ENCODE results near the gene LONP1. TPM values are rescaled to one million over a fixed set of nuclear protein-coding genes. Genes with fewer than 3 reads are reported as not detected.
A peak's percentile ranks its signal among the peaks of the same experiment; 100 is the strongest.

The LONP1 gene
- polyA plus RNA-seq, 1 donor from 2014 or later = 43.1 TPM

GRCh38 chr19:5691822-5692722, 27.9 kb downstream of the LONP1 start:
- H3K36me3 ChIP-seq (ENCODE audit: insufficient read depth, low read length) = no peaks in the 10 kb centered on the region
- H3F3A ChIP-seq (ENCODE audit: insufficient read depth, low read length, poor library complexity, severe bottlenecking) = no peaks in the 10 kb centered on the region
- peaks cover 15% of the 10 kb centered on the region for H3K79me2 ChIP-seq (replicated peaks; ENCODE audit: insufficient read depth, low read length)
- no peak overlapping the region for H3K27ac ChIP-seq (ENCODE audit: low read length)
- peaks cover 11% of the 10 kb centered on the region for H4K20me1 ChIP-seq (ENCODE audit: insufficient read depth)
- H3K4me2 ChIP-seq (ENCODE audit: low read length) = no peak overlapping the region
- peak overlapping the region; percentile 87 for H3K4me3 ChIP-seq (ENCODE audit: low read length)
- no peak overlapping the region for H3K9ac ChIP-seq (ENCODE audit: low read length)
- H3K27me3 ChIP-seq (ENCODE audit: insufficient read depth, low read depth, low read length) = no peaks in the 10 kb centered on the region
- H3K9me3 ChIP-seq (ENCODE audit: low read length) = no peaks in the 10 kb centered on the region
- no peaks in the 10 kb centered on the region for H3K9me2 ChIP-seq (ENCODE audit: insufficient read depth, low read length)
- H2AFZ ChIP-seq (ENCODE audit: low read depth, low read length) = no peak overlapping the region
- TF ChIP-seq POLR2AphosphoS5 (IDR thresholded peaks at IDR 0.05) = peak; percentile 24
- TF ChIP-seq RAD21 (conservative IDR thresholded peaks at IDR 0.05) = no peak

DNA sequence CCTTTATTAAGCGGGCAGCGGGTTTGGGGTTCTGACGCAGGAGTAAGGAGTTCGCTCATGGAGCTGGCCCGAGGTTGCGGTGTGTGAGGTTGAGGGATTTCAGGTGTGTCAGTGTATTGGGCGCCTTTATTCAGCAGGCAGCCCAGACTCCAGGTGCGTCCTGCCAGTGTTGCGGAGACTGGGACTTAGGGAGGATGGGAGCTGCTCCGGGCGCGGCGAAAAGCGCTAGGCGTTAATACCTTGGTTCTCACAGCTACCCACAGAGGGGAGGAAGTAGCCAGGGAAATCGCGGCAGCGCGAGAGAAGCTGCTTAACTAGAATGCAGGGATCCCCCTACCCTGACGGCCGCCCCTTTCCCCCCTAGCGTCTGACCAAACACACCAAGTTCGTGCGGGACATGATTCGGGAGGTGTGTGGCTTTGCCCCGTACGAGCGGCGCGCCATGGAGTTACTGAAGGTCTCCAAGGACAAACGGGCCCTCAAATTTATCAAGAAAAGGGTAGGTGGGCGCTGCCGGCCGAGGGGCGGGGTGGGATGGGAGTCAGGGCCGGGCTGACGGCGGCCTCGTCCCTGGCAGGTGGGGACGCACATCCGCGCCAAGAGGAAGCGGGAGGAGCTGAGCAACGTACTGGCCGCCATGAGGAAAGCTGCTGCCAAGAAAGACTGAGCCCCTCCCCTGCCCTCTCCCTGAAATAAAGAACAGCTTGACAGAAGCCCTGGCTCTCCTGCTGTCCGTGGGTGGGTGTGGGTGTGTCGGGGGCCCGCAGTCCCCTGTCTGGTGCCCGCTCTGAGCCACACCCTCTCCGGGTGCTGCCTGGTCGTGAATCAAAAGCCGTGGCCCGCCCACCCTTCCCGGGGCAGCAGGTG, 28.8 kb downstream of the LONP1 start:
- H3K9me2 ChIP-seq (ENCODE audit: insufficient read depth, low read length) = no peaks in the 10 kb centered on the region
- H3F3A ChIP-seq (ENCODE audit: insufficient read depth, low read length, poor library complexity, severe bottlenecking) = no peaks in the 10 kb centered on the region
- H3K4me3 ChIP-seq (ENCODE audit: low read length) = peak overlapping the region; percentile 87
- peak overlapping the region; percentile 89 for H3K27ac ChIP-seq (ENCODE audit: low read length)
- TF ChIP-seq REST (IDR thresholded peaks at IDR 0.05; ENCODE audit: borderline replicate concordance) = no peak
- no peak for TF ChIP-seq POLR2AphosphoS5 (IDR thresholded peaks at IDR 0.05)
- TF ChIP-seq TAF1 (IDR thresholded peaks at IDR 0.05; ENCODE audit: low read depth) = no peak
- no peak for TF ChIP-seq CTCF (IDR thresholded peaks at IDR 0.05; ENCODE audit: poor library complexity, severe bottlenecking)
- TF ChIP-seq MXI1 (conservative IDR thresholded peaks at IDR 0.05; ENCODE audit: poor library complexity, severe bottlenecking) = no peak
- no peaks in the 10 kb centered on the region for H3K36me3 ChIP-seq (ENCODE audit: insufficient read depth, low read length)
- peak overlapping the region; percentile 86 for H3K4me2 ChIP-seq (ENCODE audit: low read length)
- H2AFZ ChIP-seq (ENCODE audit: low read depth, low read length) = no peak overlapping the region
- H3K9me3 ChIP-seq (ENCODE audit: low read length) = no peaks in the 10 kb centered on the region
- no peaks in the 10 kb centered on the region for H3K27me3 ChIP-seq (ENCODE audit: insufficient read depth, low read depth, low read length)
- peak overlapping the region; percentile 87 for H3K9ac ChIP-seq (ENCODE audit: low read length)
- H3K79me2 ChIP-seq (replicated peaks; ENCODE audit: insufficient read depth, low read length) = peaks cover 15% of the 10 kb centered on the region
- H4K20me1 ChIP-seq (ENCODE audit: insufficient read depth) = peaks cover 11% of the 10 kb centered on the region
